Fibroblast of lung (primary cell): ENCODE results near the gene CNNM1. TPM values are rescaled to one million over a fixed set of nuclear protein-coding genes. Genes with fewer than 3 reads are reported as not detected.

Experiments used
- DNase-seq, 2 donors: peaks; one replicate each; pipeline versions ENCODE4 v3.0.0 to v3.0.0-alpha.2; 2010; ENCODE audit warnings: low read depth in 2 of 2
- H2AFZ ChIP-seq: 2 replicates; pipeline ENCODE4 v1.5.1; 2012; ENCODE audit warnings: low read length, control low read depth, inconsistent platforms
- H3K27ac ChIP-seq: 2 replicates; pipeline ENCODE4 v1.5.1; 2011; ENCODE audit warnings: low read length, control low read depth; ENCODE audit not compliant: insufficient read depth
- H3K27me3 ChIP-seq: 2 replicates; pipeline ENCODE4 v1.5.1; 2011; ENCODE audit warnings: mild to moderate bottlenecking, low read length; ENCODE audit not compliant: control insufficient read depth, insufficient read depth
- H3K36me3 ChIP-seq: 2 replicates; pipeline ENCODE4 v1.5.1; 2011; ENCODE audit warnings: low read length; ENCODE audit not compliant: control insufficient read depth, insufficient read depth
- H3K4me1 ChIP-seq: 2 replicates; pipeline ENCODE4 v1.5.1; 2011; ENCODE audit warnings: low read length; ENCODE audit not compliant: control insufficient read depth, insufficient read depth; ENCODE audit errors: extremely low read depth
- H3K4me2 ChIP-seq: 2 replicates; pipeline ENCODE4 v1.5.1; 2011; ENCODE audit warnings: low read length, control low read depth; ENCODE audit not compliant: insufficient read depth; ENCODE audit errors: extremely low read depth
- H3K4me3 ChIP-seq, 4 experiments: fragments of 200-600 bp in 1 of 4; sonication (generic) in 1 of 4; replicated peaks in 1 of 4; 2 replicates each; pipeline ENCODE4 v1.5.1; 2011 to 2016; ENCODE audit warnings: low read length in 4 of 4, low read depth in 3 of 4, mild to moderate bottlenecking in 3 of 4, control low read depth in 2 of 4, inconsistent platforms in 1 of 4, mixed read lengths in 1 of 4; ENCODE audit not compliant: insufficient read depth in 1 of 4; ENCODE audit errors: control extremely low read depth in 1 of 4
- H3K79me2 ChIP-seq: 2 replicates; pipeline ENCODE4 v1.5.1; 2012; ENCODE audit warnings: mild to moderate bottlenecking, low read length, inconsistent platforms; ENCODE audit not compliant: control insufficient read depth, insufficient read depth
- H3K9ac ChIP-seq: 2 replicates; pipeline ENCODE4 v1.5.1; 2011; ENCODE audit warnings: mild to moderate bottlenecking, low read length, control low read depth; ENCODE audit not compliant: insufficient read depth
- H3K9me3 ChIP-seq: 2 replicates; pipeline ENCODE4 v1.5.1; 2012; ENCODE audit warnings: low read depth, low read length; ENCODE audit not compliant: control insufficient read depth, insufficient read depth
- H4K20me1 ChIP-seq: 2 replicates; pipeline ENCODE4 v1.5.1; 2011; ENCODE audit warnings: low read length; ENCODE audit not compliant: control insufficient read depth, insufficient read depth; ENCODE audit errors: extremely low read depth
- CTCF ChIP-seq, 2 donors: IDR thresholded peaks in 1 of 2; conservative IDR thresholded peaks in 1 of 2; 1 replicate in 1 of 2; 2 replicates in 1 of 2; pipeline ENCODE4 v1.5.1; 2011 to 2012; ENCODE audit warnings: low read length in 2 of 2, control low read depth in 1 of 2, inconsistent platforms in 1 of 2, low read depth in 1 of 2, mild to moderate bottlenecking in 1 of 2
- EZH2 ChIP-seq: IDR thresholded peaks from 2 replicates; pipeline ENCODE4 v1.5.1; 2012; ENCODE audit warnings: low read length, control low read depth, mild to moderate bottlenecking; ENCODE audit errors: missing control alignments
- polyA plus RNA-seq, 2 donors: library from polyadenylated mRNA; depleted of rRNA in 1 of 2; stranded (reverse) in 1 of 2; unstranded in 1 of 2; fragments of >200 nt; gene quantifications; 2 replicates each; pipeline ENCODE4 v1.2.1, GENCODE V29; 2011 to 2012; ENCODE audit warnings: missing spikeins in 1 of 2
- total RNA-seq: library from RNA; depleted of rRNA; stranded (reverse); fragments of >200 nt; gene quantifications from 2 replicates; pipeline ENCODE4 v1.2.1, GENCODE V29; 2014

CNNM1 gene
- total and polyA plus RNA-seq, 2 donors (not counting 1 experiment from before 2014, with no cell fraction given) = 0.20 to 0.66 TPM

- Histone ChIP-seq H4K20me1 (no peaks in the 10 kb centered on the region), H3K9me3 (no peaks in the 10 kb centered on the region), H3K27me3 (no peaks in the 10 kb centered on the region), H3K27ac (no peak overlapping the region), H3K4me3 (no peak overlapping the region), H3K9ac (no peak overlapping the region), H3K4me1 (peaks cover 8% of the 10 kb centered on the region), H3K36me3 (peaks cover 3% of the 10 kb centered on the region), H3K79me2 (no peaks in the 10 kb centered on the region), H2AFZ (no peak overlapping the region), H3K4me2 (no peak overlapping the region)
- no peak for DNase-seq
- TF ChIP-seq EZH2 (no peak), CTCF (conservative IDR thresholded peaks at IDR 0.05 in 1 of 2, IDR thresholded peaks at IDR 0.05 in 1 of 2; ENCODE audit: low read depth in 1 of 2, low read length in 2 of 2) (no peak)
These were observed 65.7 kb downstream of the CNNM1 start for GRCh38 chr10:99394761-99395386.

DNA sequence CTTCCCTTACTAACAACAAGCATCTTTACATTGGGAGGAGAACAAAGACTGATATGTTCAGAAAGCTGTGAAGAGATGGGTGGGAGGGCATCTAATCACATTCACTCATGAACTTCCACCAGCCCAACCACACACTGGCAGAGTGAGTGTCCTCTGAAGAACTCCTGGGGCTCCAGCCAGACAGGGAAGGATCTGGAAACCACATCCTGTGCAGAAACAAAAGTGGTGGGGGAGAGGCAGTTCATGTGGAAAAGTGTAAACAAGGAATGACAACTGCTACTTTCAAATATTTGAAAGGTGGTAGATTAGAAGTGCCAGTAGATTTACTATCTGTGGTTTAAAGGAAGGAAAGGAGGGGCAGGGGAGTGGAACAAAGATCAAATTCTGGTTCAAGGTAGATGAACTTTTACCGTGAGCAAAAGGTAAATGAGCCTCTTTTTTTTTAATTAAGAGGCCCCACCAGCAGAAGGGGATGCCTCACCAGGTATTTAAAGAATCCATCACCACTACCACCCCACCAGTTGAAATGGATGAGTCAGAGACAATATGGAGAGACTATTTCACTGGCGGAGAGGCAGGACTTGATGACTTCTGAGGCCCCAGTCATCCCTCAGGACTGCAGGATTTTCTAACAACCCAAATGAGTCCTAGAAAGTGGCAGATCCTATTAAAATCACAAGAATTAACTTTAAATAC, 66.7 kb downstream of the CNNM1 start:
- H2AFZ ChIP-seq = no peak overlapping the region
- no peaks in the 10 kb centered on the region for H4K20me1 ChIP-seq
- DNase-seq = peak; percentile 58 to 89
- no peaks in the 10 kb centered on the region for H3K79me2 ChIP-seq
- H3K9me3 ChIP-seq = no peaks in the 10 kb centered on the region
- H3K4me1 ChIP-seq = peaks cover 8% of the 10 kb centered on the region
- H3K27ac ChIP-seq = no peak overlapping the region
- peaks cover 3% of the 10 kb centered on the region for H3K36me3 ChIP-seq
- peak overlapping the region; percentile 21 for H3K4me2 ChIP-seq
- H3K27me3 ChIP-seq = no peaks in the 10 kb centered on the region
- TF ChIP-seq CTCF (conservative IDR thresholded peaks at IDR 0.05 in 1 of 2, IDR thresholded peaks at IDR 0.05 in 1 of 2; ENCODE audit: low read depth in 1 of 2, low read length in 2 of 2) (no peak), EZH2 (no peak)
- H3K4me3 ChIP-seq = no peak overlapping the region
- no peak overlapping the region for H3K9ac ChIP-seq

GRCh38 chr10:99396471-99396870, 67.3 kb downstream of the CNNM1 start:
- peaks cover 8% of the 10 kb centered on the region for H3K4me1 ChIP-seq
- peaks cover 3% of the 10 kb centered on the region for H3K36me3 ChIP-seq
- no peaks in the 10 kb centered on the region for H3K9me3 ChIP-seq
- no peak overlapping the region for H3K4me3 ChIP-seq
- no peak overlapping the region for H2AFZ ChIP-seq
- peak; percentile 64 to 66 for DNase-seq
- no peaks in the 10 kb centered on the region for H3K79me2 ChIP-seq
- TF ChIP-seq CTCF (conservative IDR thresholded peaks at IDR 0.05 in 1 of 2, IDR thresholded peaks at IDR 0.05 in 1 of 2; ENCODE audit: low read depth in 1 of 2, low read length in 2 of 2) (no peak), EZH2 (no peak)
- no peaks in the 10 kb centered on the region for H4K20me1 ChIP-seq
- H3K27me3 ChIP-seq = no peaks in the 10 kb centered on the region
- H3K9ac ChIP-seq = no peak overlapping the region
- H3K4me2 ChIP-seq = no peak overlapping the region
- H3K27ac ChIP-seq = no peak overlapping the region
